Lung microvascular endothelial cell (primary cell): ENCODE results near the gene MYBPC2. TPM values are rescaled to one million over a fixed set of nuclear protein-coding genes. Genes with fewer than 3 reads are reported as not detected.

ENCODE experiments used
- DNase-seq, 2 donors: peaks; one replicate each; pipeline versions ENCODE4 v3.0.0 to v3.0.0-alpha.2; 2010; ENCODE audit warnings: low read depth in 2 of 2
- total RNA-seq: library from RNA; depleted of rRNA; stranded (reverse); fragments of >200 nt; gene quantifications from 2 replicates; pipeline ENCODE4 v1.2.1, GENCODE V29; 2014

The MYBPC2 gene
- total RNA-seq, 1 donor from 2014 or later = not detected

GRCh38 chr19:50479761-50480251 lies 47.1 kb downstream of the MYBPC2 start:
- DNase-seq = no peak

- no peak for DNase-seq
Measured at GRCh38 chr19:50480281-50481111, 47.8 kb downstream of the MYBPC2 start.

GRCh38 chr19:50481351-50482149 lies 48.9 kb downstream of the MYBPC2 start:
- no peak for DNase-seq

GRCh38 chr19:50482271-50482855 lies 49.7 kb downstream of the MYBPC2 start:
- no peak for DNase-seq

GRCh38 chr19:50482916-50483315 lies 50.2 kb downstream of the MYBPC2 start:
- DNase-seq = no peak

- no peak for DNase-seq
Measured at GRCh38 chr19:50485284-50485955, 52.7 kb downstream of the MYBPC2 start.

- DNase-seq = peak; percentile 42
Measured at GRCh38 chr19:50486823-50487515, 54.3 kb downstream of the MYBPC2 start.

GRCh38 chr19:50488389-50489194 lies 55.9 kb downstream of the MYBPC2 start:
- no peak for DNase-seq

- DNase-seq = no peak
Measured at GRCh38 chr19:50489461-50490011, 56.8 kb downstream of the MYBPC2 start.

GRCh38 chr19:50490411-50490811 lies 57.7 kb downstream of the MYBPC2 start:
- no peak for DNase-seq

- no peak for DNase-seq
Measured at GRCh38 chr19:50490991-50491472, 58.3 kb downstream of the MYBPC2 start.

GRCh38 chr19:50492303-50493052 lies 59.8 kb downstream of the MYBPC2 start:
- no peak for DNase-seq

GRCh38 chr19:50493171-50493570 lies 60.5 kb downstream of the MYBPC2 start:
- no peak for DNase-seq

GRCh38 chr19:50494186-50495019 lies 61.7 kb downstream of the MYBPC2 start:
- no peak for DNase-seq

GRCh38 chr19:50495020-50495531 lies 62.4 kb downstream of the MYBPC2 start:
- DNase-seq = no peak

GRCh38 chr19:50496189-50497021 lies 63.7 kb downstream of the MYBPC2 start:
- DNase-seq = no peak

GRCh38 chr19:50497022-50497405 lies 64.3 kb downstream of the MYBPC2 start:
- no peak for DNase-seq
